ENCODE data around the gene TBC1D22A.

Gene TBC1D22A

DNA sequence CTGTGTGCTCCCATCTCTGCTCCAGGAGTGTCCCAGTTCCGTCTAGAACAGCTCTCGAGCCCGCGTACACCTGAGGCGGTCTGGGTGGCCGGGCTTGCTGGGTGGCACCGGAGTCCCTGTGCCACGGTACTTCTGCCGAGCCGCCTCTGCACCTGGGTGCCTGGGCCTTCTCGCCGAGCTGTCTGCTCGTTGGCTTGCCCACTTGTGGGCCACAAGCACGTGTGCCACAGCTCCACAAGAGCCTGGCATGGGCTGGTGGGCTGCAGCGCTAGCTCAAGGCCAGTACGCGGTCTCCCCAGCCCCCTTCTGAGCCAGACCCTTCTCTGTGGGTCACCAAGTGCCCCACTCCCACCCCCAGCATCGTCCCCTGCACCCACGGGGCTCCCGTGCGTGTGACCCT, 388.0 kb downstream of the TBC1D22A start:
- DNase-seq: no peak

DNA sequence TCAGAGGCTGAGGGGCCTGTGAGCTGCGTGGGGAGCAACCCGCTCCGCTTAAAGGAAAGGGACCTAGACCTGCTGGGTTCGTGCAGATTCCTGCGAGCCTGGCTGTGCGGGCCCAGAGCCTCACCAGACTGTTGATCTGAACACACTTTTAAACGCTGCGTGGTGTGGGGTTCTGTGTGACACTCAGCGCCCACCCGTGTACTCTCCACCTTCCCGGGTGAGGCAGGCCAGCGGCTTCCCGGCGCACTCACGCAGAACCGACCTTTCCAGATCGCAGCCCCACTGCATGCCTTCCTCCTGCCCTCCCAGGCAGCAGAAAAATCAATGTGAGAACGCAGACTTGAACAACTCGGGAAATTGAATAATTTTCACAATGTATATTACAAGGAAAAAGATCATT, 388.6 kb downstream of the TBC1D22A start:
- no peak for DNase-seq

DNA sequence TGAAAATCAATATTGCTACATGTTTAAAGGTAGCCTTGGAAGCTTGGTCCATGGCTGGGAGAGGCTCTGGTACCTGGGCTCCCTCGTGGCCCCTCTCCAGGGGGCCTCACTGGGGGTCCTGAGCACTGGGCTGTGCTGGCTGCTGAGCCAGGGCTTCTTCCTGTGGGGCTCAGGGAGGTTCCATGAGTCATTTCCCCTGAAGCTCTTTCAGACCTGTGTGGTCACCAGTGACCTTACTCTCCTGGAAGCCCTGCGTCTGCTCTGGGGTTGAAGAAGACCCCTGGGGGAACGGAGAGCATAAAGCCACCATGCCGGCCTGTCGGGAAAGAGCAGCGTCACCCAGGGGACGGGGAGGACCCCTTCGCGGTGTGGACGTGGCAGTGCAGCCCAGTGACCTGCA, 389.0 kb downstream of the TBC1D22A start:
- DNase-seq: no peak

DNA sequence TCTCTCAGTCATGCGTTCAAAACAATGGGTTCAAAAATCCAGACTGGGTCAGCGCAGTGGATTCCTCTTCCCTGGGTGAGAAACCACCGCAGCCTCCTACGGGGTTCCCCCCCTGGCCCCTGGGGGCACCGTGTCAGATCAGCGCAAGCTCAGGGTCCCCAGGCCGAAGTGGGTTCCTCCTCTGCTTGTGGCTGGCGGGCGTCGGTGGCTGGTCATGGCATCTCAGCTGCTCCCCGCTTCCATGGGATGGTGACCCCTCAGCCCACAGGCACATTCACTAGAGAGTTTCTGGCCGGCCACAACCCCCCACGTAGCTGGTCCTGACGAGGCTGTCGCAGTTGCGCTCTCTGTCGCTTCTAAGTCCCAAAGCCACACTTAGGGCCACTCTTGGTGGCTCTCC, 389.8 kb downstream of the TBC1D22A start:
- DNase-seq: no peak

DNA sequence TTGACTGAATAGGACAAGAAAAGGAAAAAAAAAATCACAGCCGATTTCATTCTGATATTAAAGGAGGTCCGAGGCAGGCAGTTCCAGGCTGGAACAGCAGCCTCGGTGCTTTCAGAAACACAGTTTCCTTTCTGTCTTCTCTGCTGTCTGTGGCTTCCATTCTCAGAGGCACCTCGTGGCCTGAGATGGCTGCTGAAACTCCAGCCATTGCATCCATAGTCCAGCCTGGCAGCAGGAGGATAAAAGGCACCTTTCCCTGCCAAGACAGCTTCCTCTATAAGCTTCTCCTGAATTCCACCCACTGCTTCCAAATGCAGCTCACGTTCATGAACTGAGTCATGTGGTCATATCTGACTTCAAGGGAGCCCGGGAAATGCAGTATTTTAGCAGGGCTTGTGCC, 390.5 kb downstream of the TBC1D22A start:
- no peak for DNase-seq

DNA sequence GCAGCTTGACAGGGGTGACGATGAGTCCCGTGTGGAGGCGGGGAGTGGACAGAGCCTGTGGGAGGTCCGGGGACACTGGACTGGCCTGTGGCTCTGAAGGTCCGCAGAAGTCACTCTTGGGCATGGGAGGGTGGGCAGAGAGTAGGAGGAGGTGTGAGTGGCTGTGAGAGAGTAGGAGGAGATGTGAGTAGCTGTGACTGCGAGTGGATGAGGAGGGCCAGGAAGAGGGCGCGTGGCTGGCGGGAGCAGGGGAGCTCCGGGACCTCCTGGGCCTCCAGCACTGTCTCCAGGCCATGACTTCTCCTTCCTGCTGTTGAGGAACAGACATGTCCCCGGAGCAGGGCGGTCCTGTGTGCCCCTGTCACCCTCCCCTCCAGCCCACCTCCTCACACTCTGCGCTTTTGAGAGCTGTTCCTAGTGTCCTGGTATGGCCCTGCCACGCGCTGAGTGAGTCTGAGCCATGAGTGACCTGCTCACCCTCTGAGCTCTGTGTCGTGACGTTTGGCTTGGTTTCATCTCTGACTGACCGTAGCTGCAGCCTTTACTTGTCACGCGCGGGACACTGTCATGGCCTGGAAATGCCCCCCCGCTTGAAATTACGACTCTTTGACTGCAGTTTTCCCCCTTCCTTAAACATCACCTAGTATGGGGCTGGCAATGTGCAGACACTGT, 391.5 kb downstream of the TBC1D22A start:
- no peak for DNase-seq

DNA sequence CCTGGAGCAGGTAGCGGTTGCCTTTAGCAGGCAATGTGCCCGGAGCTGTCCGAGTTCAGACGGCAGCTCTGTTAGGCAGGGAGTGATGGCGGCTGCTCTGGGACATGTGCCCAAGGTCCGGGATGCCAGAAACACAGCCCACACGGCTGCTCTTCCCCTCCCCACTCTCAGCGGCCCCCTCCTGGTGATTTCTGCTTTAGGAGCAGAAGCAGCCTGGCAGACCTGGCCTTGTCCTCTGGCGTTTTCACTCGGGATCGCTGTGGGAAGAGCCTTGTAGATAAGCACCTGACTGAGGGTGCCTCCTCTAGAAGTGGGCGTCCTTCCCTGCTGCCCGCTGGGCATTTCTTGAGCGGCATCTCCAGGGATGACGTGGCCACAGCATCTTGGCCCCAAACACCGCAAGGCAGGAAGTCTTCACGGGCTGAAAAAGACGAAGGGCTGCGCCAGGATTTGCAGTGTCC, 392.2 kb downstream of the TBC1D22A start:
- DNase-seq: no peak

DNA sequence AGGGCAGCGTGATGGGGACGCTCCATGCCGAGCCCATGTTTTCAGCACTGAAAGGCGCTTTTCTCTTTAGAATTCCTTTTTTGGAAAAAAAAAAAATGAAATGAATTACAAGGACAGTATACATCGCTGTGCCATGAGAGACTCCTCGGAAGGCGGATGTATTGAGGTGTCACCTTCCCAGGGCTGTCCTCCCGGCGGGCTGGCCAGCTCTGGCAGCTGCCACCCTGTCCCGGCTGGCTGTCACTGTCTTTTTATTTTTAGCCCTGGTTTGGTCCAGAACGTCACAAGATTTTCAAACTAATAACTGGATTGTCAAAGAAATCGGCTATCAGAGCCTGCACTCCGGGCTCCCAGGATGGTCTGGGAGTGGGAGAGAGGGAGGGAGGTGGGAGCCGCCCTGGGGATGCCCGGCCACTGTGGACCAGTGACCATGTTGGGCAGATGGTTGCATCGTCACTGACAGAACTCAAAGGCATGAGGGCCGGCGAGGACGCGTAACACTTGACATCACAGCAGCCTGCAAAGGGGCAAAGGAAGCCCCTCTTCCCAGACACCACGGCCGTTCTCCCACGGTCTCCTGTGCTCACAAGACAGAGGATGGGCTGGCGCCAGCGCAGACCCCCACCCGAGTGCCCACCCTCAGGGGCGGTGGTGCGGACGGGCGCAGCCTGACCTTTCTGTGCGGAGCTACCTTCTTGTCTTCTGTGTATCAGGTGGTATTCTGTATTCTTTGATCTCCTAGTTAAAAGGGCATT, 392.9 kb downstream of the TBC1D22A start:
- DNase-seq: no peak

DNA sequence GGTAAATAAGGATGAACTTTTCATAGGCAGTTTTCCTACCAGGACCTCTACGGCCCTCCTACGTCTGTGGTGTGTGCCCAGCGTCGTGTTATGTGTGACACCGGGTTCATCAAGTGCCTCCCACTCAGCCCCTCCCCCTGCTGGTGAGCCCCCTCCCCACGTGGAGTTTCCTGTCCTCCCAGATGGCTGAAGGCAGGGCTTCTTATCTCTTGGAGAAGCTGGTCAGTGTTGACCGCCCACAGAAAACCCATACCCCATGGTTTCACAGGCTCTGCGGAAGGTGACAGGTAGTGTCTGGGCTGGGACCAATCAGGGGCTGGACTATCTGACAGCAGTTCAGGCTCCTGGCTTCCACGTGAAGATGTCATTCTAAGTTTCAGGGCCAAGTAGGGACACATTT, 393.5 kb downstream of the TBC1D22A start:
- no peak for DNase-seq

DNA sequence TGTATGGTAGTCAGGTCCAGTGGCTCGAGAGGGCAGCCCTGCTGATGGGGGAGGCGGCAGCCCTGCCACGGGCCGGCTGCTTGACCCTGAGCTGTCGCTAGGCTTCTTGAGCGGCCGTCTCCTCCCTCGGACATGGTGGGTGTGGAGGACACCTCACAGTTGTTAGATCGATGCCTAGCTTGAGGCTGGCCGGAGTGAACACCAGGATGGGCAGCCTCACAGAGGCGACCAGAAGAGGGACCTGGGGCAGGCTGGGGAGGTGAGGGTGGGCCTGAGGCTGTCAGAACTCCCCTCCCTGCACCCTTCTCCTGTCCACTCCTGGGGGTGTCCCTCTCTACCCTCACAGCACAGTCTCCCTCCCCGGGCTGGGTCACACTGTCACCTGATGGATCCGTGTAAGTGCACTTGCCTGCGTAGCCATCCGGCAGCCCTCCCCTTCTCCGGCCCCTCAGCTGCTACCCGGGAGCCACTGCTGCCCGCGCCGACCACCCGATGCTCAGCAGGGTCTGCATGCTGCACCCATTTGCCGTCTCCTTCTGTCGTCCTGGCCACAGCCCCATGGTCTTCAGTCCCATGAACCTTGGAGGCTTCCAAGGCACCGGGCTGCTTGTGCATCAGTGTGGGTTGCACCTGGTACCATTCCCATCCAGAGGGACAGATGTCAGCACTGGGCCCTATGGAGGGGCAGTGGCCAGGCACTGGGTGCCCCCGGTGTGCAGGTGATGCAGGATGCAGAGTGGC, 394.1 kb downstream of the TBC1D22A start:
- no peak for DNase-seq

DNA sequence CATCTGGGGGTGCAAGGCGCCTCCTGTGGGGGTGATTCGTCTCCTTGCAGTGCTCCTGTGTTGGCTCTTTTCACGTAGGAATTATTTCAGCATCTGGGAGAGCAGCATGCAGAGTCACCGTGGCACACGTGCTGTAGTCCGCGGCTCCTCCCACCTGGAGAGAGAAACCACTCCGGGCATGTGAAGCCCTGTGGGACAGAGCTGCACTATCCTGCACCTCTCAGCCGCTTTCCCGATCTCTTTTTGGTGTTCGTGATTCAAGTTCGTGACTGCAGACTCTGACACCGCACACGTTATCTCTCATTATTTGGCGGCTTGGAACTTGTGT, 394.6 kb downstream of the TBC1D22A start:
- DNase-seq: no peak

DNA sequence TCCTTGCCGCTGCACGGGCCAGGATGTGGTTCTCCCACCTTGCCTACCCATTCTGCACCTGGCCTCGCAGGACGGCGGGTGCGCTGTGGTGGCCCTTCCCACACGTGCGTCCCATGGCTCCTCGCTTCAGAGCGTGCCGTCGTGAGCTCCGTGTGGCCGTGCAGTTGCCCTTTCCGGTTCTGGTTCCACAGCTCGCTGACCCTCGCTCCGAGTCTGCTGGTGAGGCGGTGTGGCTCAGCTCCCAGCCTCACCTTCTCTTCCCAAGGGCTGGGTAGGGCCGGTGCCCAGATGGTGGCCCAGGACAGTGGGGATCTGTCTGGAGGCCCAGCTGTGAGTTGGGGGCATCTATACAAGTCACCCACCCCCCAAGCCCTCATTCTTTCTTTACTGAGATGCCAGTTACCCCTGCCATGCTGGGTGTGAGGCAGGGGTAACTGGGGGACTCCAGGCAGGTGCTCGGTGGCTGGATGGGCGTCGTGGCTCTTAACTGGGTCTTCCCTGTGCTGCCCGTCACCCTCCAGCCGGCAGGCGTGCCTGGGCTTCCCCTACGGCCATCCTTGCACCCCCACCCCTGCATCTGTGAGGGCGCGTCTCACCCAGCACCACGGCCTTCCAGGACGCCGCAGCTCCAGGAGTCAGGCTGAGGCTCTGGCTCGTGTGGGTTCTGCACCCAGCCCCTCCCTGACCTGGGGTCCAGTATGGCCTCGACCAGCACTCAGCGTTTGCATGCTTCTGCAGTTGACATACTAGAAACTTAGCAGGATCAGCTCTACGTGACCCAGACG, 395.2 kb downstream of the TBC1D22A start:
- DNase-seq: no peak

DNA sequence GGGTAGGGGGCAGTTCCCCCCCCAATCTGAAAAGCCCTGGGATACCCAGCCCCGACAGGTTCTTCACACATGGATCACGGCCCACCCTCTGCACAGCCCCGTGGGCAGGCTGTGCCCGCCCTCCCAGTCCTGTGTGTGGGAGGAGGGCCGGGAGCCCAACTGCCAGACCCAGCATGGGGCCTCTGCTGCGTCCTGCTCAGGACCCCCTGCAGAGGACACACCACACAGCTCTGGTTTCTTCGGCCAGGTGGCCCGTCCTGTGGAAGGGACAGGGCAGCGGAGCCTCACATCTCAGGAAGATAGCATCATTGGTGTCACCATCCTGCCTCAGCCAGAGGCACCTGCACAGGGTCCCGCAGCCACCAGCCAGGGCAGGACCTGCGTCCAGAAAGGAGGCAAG, 396.0 kb downstream of the TBC1D22A start:
- DNase-seq: no peak

DNA sequence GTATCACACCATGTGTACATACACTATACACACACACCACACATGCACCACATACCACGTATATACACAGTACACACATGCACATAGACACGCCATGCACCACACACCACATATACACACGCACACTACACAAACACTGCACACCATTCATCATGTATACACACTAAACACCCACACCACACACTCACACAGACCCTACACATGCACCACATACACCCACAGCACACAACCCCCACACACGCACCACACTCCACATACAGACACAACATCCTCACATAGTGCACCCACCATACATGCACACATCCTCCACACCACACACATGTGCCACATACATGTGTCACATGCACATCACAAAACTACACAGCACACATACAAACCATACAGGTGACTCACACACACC, 397.1 kb downstream of the TBC1D22A start:
- DNase-seq: no peak

DNA sequence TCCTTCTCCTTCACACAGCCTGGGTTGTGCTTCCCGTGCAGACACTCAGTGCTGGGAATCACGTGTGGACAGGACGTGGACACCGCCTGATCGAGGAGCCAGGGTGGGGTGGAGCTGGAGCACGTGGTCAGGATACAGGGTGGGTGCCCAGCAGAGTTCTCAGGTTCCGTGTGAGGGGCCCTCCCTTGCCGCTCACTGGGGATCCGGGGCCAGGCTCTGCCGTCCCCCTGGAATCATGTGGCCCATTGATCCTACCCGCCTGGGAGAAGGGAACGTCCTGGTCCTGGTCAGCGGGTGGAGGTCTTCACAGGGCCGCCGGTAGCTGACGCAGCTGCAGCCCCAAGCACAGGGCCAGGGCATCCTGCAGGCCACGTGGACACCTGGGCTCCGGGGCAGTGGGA, 397.7 kb downstream of the TBC1D22A start:
- DNase-seq: no peak

DNA sequence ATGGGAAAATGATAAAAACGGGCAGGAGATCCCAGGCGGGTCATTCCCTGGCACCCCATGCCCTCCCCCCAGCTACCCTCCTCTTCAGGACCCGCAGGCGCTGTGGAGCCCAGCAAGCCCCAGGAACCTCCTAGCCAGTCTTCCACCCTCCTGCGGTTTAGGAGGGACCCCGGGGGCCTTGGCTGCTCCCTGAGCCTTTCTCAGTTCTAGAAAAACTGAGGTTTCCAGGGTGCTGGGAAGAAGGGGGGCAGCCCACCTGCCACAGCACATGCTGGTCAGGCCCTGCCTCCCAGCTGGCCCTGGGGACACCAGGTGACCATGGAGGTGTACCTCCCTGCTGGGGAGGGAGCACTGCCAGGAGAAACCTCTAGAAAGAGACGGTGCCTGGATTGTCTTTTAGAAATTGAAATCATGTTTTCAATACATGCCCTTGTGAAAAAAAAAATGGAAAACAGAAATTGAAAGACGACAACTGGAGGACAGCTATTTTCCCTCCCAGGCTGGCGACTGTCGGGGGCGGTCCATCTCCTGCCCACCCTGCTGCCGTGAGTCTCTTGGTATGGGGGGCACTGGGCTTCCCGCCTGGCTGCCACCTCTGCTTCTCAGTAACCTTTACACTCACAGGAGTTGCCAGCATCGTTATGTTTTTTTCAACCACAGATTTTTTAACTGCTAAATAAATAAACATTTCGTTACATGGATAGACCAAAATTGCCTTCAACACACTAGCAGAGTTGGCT, 398.5 kb downstream of the TBC1D22A start:
- DNase-seq: no peak

DNA sequence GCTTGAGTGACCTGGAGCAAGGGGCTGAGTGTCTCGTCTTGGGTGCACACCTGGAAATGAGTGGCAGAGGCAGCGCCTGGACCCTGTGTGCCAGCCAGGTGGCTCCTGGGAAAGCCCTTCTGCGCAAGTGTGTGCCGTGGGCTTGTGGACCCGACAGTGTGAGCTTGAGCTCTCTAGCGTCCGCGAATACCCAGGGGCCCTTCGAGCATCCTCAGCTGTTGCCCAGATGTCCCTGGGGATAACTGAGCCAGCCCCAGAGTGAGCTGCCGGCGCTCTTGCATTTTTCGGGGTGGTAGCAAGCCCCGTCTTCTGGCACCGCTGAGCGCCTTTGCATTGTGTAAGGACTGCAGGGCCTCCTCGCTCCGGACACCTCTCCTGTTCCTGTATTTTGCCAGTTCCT, 399.2 kb downstream of the TBC1D22A start:
- DNase-seq: no peak

DNA sequence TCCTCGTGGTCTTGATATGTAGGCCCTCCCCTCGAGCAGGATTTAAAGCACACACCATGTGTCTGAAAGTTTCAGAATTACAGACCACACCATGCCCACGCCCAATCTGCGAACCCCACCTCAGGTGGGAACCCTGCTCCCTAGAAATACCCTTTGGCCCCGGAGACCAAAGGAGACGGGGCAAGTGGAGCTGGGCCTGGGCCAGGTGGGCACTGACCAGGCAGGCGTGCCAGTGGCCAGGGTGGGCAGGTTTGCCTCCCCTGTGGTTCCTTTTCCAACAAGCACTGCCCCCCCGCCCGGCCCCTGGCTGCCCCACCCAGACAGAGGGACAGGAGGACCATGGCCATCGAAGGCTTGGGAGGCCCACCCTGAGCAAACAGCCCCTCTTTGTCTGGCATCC, 400.4 kb downstream of the TBC1D22A start:
- DNase-seq: no peak

DNA sequence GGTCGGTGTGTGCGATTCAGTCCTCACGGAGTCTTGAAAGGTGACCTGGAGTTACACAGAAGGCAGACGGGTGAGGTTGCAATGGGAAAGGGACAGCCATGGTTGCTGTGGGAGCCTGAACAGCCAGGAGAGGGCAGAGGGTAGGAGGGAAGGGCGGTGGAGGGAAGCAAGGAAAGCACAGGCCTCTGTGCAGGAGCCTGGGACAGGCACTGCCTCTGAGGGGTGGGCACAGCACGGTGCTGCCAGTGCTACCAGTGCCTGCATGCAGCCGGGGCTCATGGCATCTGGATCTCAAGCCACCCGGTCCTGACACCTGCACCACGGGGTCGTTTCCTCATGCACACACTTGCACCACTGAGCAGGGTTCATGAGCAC, 401.0 kb downstream of the TBC1D22A start:
- DNase-seq: no peak

DNA sequence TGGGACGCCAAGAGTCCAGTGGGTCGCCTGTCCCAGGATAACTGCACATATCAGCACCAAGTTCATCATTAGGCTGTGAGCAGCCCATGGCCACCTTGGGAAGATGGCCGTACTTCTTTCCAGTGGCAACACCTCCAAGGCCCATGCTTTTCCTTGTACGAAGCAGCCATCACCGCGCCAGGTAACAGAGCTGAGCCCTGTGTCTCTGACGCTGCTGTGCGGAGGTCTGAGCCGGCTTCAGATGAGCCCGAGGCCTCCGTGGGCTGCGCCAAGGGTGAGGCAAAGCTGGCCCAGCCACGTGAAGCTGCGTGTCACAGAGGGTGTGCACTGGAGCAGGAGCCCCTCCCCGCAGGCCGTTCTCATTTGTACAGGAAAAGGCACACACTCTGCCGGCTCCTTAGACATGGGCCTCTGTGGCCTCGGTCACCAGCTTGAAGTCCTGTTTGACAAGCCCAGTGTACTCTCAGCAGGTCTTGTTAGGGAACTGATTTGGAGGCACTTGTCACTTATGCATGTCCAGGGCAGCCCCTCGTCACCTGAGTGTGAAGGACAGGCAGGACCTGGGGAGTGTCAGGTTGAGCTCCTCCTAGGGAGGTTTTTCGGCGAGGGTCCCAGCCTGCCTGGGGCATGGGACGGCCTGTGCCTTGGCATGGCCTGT, 401.5 kb downstream of the TBC1D22A start:
- no peak for DNase-seq

DNA sequence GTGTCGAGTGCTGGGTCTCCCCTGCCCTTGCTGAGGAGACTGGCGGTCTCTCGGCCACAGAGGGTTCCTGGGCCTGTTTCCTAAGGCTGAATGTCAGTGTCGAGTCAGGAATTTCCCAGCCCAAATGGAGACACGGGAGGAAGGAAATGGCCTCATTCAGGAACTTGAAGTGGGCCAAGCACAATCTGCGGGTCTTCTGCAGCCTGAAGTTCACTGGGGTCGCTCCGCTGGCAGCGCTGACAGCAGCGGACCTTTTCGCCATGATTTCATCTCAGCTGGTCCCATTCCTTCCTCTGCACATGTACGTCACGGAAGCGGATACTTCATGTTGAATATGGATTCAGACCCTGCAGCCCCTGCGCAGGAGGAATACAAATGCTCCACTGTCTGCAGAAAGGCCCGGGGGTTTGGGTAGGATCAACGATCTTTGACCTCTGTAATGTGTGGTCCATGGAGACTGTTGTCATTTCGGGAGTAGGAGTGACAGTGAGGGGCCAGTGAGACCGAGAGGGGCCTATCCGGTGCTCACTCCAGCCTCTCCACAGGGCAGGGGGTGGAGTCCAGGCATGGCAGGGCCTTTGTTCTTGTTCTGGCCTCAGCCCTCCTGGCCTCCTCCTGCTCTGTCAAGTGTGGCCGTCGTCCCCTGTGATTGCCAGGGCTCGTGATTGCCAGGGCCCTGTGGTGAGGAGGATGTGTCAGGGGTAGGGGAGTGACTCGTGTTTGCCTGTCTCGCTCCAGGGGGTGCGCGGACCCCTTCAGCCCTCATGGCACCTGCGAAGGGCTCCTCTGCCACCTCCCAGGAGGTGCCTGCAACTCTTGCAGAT, 402.3 kb downstream of the TBC1D22A start:
- DNase-seq: no peak
